ENCODE data around the gene RBM33.
"Not testable (repeated sequence)": the region's sequence is repeated elsewhere in the genome, so short reads cannot be mapped to it uniquely, and the experiment has no call there.

The RBM33 gene

DNA sequence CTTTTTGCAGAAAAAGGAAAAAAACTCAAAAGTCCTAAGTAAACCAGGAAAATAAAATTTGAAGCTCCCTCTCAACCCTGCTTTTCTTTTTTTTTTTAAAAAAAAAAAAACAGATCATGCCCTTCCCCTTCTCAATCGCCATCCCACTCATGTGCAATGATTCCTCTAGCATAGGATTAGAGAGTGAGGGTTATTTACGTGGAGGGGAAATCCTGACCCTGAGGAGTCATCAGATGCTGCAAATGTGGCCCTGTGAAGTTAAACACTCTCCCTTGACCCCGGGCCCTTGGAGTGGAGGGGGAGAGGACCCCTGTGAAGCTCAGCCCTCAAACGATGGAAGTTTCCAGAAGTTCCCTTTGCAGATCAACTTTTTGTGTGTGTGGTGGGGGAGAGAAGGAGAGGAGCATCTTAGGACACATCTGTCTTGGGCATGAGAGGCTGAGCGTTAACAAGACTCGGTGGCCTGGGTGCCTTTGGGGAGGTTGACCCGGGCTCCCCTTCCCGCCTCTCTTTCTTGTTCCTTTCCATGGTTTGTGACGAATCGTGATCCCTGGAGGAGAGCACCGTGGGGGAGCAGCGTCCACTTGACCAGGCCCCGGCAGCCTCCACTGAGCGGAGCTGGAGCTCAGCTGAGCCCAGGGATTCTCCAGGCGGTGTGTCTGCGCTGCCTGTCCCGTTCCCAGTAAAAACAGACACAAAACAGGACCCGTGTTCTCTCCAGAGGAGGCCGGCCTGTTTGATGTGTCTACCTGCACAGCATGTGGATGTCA is 169.3 kb downstream of the RBM33 start:
- no peak for TF ChIP-seq CTCF (IDR thresholded peaks at IDR 0.05; ENCODE audit: low read depth, low read length)
- no peak for DNase-seq (ENCODE audit: extremely low read depth, low read depth)

GRCh38 chr7:155814316-155815276 is 170.1 kb downstream of the RBM33 start:
- no peak for DNase-seq (ENCODE audit: extremely low read depth, low read depth)
- TF ChIP-seq CTCF (IDR thresholded peaks at IDR 0.05; ENCODE audit: low read depth, low read length), result no peak

GRCh38 chr7:155815332-155816191 is 171.1 kb downstream of the RBM33 start:
- no peak for DNase-seq (ENCODE audit: extremely low read depth, low read depth)
- peak; percentile 55 for TF ChIP-seq CTCF (IDR thresholded peaks at IDR 0.05; ENCODE audit: low read depth, low read length)

- TF ChIP-seq CTCF (IDR thresholded peaks at IDR 0.05; ENCODE audit: low read depth, low read length), result no peak
- no peak for DNase-seq (ENCODE audit: extremely low read depth, low read depth)
Measured at GRCh38 chr7:155816192-155816508, 171.7 kb downstream of the RBM33 start.

DNA sequence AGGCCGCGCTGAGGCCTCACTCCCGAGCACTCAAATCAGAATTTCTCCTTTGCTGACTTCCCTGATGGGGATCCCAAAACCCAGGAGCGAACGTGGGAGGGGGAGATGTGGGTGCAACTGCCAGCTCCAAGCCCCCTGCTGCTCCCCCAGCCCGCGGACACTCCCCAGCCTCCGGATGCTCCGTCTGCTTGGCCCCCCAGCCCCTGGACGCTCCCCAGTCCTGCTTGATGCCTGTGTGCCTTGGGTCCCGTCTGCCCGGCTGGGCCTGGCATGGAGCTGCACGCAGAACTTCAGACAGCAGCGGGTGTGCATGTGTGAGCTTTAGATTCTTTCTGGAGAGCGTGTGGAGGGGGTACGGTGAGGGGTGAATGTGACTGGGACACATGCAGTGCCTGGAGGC is 172.5 kb downstream of the RBM33 start:
- no peak for DNase-seq (ENCODE audit: extremely low read depth, low read depth)

DNA sequence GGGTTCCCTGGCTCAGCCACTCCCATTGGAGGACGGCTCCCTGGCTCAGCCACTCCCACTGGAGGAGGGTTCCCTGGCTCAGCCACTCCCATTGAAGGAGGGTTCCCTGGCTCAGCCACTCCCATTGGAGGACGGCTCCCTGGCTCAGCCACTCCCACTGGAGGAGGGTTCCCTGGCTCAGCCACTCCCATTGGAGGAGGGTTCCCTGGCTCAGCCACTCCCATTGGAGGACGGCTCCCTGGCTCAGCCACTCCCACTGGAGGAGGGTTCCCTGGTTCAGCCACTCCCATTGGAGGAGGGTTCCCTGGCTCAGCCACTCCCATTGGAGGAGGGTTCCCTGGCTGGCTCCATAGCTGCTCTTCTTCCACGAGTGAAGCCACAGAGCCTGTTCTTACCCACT is 173.1 kb downstream of the RBM33 start:
- DNase-seq (ENCODE audit: extremely low read depth, low read depth), result not testable (repeated sequence)

More for the DNA sequence above, 172.5 kb downstream of the RBM33 start:
- no peak for TF ChIP-seq CTCF (IDR thresholded peaks at IDR 0.05; ENCODE audit: low read depth, low read length)

DNA sequence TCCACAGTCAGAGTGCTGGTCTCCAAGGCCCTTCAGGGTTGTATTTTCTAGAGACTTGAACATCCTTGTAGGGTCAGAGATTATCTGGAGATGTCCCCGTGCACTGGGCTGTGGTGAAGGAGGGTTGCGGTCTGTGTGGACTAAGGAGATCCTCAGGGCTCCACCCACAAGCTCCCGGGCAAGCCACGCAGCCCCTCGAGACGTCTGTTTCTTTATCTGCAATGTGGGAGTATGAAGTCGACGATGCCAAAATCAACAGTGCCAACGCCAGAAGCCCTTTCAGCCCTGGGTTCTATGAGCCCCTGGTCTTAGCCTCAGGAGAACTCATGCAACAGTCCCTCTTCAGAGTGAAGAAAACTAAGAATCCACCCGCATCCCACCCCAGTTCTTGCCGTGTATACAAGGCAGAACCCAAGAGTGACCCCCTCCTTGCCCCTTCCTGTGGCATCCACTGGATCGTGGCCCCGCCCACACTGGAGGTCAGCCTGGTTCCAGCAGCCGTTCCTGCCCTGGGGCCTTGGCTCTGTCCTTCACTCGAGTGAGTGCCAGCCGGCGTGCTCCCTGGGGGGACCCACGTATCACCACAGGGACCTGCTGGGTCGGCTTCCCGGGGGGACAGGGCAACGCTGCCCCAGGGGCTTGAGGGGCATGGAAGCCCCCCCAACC is 173.8 kb downstream of the RBM33 start:
- no peak for DNase-seq (ENCODE audit: extremely low read depth, low read depth)
- no peak for TF ChIP-seq CTCF (IDR thresholded peaks at IDR 0.05; ENCODE audit: low read depth, low read length)
